GM12878 (cell line): ENCODE data around the gene IER5. TPM values are rescaled to one million over a fixed set of nuclear protein-coding genes. Genes with fewer than 3 reads are reported as not detected.
A peak's percentile ranks its signal among the peaks of the same experiment; 100 is the strongest.

Source experiments
- ATAC-seq: fragments of 200-7000 bp; cut with Tn5 transposase; 3 replicates; pipeline ENCODE4 v1.9.1; 2020; ENCODE audit warnings: mild to moderate bottlenecking, moderate library complexity
- BruUV-seq: library from RNA; stranded (reverse); fragments of 400-500 nt; replicated peaks from 2 replicates; lab custom pipeline; 2021; lab: Mats Ljungman, UMichigan
- CTCF ChIA-PET: fragments of 300-600 bp; sonication (Branson Sonifier 250); formaldehyde crosslinking; extraction: SDS; loops from one replicate; lab custom pipeline; 2021; ENCODE audit warnings: inconsistent platforms; lab: Yijun Ruan, JAX
- POLR2A ChIA-PET: fragments of 350-600 bp; formaldehyde crosslinking; extraction: SDS; loops from one replicate; lab custom pipeline; 2021; ENCODE audit warnings: inconsistent platforms; lab: Charles Lee
- RAD21 ChIA-PET: fragments of 300-600 bp; sonication (Branson Sonifier 250); formaldehyde crosslinking; loops from one replicate; lab custom pipeline; 2023; ENCODE audit warnings: antibody characterized with exemption; ENCODE audit not compliant: unreplicated experiment; lab: Charles Lee
- SMC1A ChIA-PET: fragments of 300-600 bp; sonication (Branson Sonifier 250); formaldehyde crosslinking; loops from one replicate; lab custom pipeline; 2023; ENCODE audit not compliant: unreplicated experiment, uncharacterized antibody; lab: Charles Lee
- DNase-seq: peaks from one replicate; pipeline ENCODE4 v3.0.0-alpha.2; 2011; ENCODE audit warnings: low read depth, low spot score
- FAIRE-seq: peaks from 3 replicates; lab custom pipeline; 2011; peaks lifted over from hg19 to GRCh38; lab: Jason Lieb, UNC
- H2AFZ ChIP-seq: 2 replicates; pipeline ENCODE4 v1.6.0; 2011; ENCODE audit warnings: low read depth, low read length, control low read depth; ENCODE audit not compliant: control insufficient read depth
- H3K27ac ChIP-seq: 2 replicates; pipeline ENCODE4 v1.5.1; 2011; ENCODE audit warnings: control low read depth; ENCODE audit not compliant: control insufficient read depth, insufficient read depth
- H3K27me3 ChIP-seq, 2 experiments: replicated peaks in 1 of 2; 2 replicates each; pipeline versions ENCODE4 v1.6.0 to v1.6.1; 2011; ENCODE audit warnings: low read length in 1 of 2; ENCODE audit not compliant: control insufficient read depth in 2 of 2, insufficient read depth in 2 of 2
- H3K36me3 ChIP-seq, 2 experiments: 2 replicates each; pipeline ENCODE4 v1.5.1; 2011; ENCODE audit warnings: low read length in 1 of 2; ENCODE audit not compliant: control insufficient read depth in 2 of 2, insufficient read depth in 2 of 2
- H3K4me1 ChIP-seq: 2 replicates; pipeline ENCODE4 v1.6.1; 2011; ENCODE audit warnings: mild to moderate bottlenecking, low read length, moderate library complexity, mixed read lengths; ENCODE audit not compliant: control insufficient read depth, insufficient read depth
- H3K4me2 ChIP-seq: 2 replicates; pipeline ENCODE4 v1.6.0; 2011; ENCODE audit warnings: control low read depth; ENCODE audit not compliant: control insufficient read depth, insufficient read depth
- H3K4me3 ChIP-seq: fragments of 200-600 bp; sonication (generic); 2 replicates; pipeline ENCODE4 v1.5.1; 2016
- H3K79me2 ChIP-seq: 2 replicates; pipeline ENCODE4 v1.6.0; 2011; ENCODE audit warnings: low read length; ENCODE audit not compliant: control insufficient read depth, insufficient read depth
- H3K9ac ChIP-seq: 2 replicates; pipeline ENCODE4 v1.8.0; 2011; ENCODE audit warnings: low read length, control low read depth, mixed read lengths; ENCODE audit not compliant: control insufficient read depth, insufficient read depth
- H3K9me3 ChIP-seq: replicated peaks from 3 replicates; pipeline ENCODE4 v1.5.1; 2011; ENCODE audit warnings: mild to moderate bottlenecking, low read length; ENCODE audit not compliant: control insufficient read depth, insufficient read depth
- H4K20me1 ChIP-seq: 2 replicates; pipeline ENCODE4 v1.6.0; 2011; ENCODE audit not compliant: control insufficient read depth, insufficient read depth
- CBX5 ChIP-seq: sonication (generic); IDR thresholded peaks from 2 replicates; pipeline ENCODE4 v1.6.1; 2016; ENCODE audit warnings: low read depth, moderate library complexity, mild to moderate bottlenecking, inconsistent platforms
- ESRRA ChIP-seq: IDR thresholded peaks from 2 replicates; pipeline ENCODE4 v1.6.1; 2012; ENCODE audit warnings: mild to moderate bottlenecking, low read length, improper control_type of control experiment
- FOXK2 ChIP-seq: fragments of 450-650 bp; IDR thresholded peaks from 2 replicates; pipeline ENCODE4 v1.6.1; 2017; ENCODE audit warnings: mild to moderate bottlenecking, moderate library complexity
- MTA3 ChIP-seq: IDR thresholded peaks from 2 replicates; pipeline ENCODE4 v1.6.1; 2012; ENCODE audit warnings: low read length, inconsistent platforms, borderline replicate concordance
- MYB ChIP-seq: fragments of 150-350 bp; IDR thresholded peaks from 2 replicates; pipeline ENCODE4 v1.6.1; 2014; ENCODE audit warnings: mild to moderate bottlenecking, low read depth, low read length, borderline replicate concordance
- MYC ChIP-seq: IDR thresholded peaks from 2 replicates; pipeline ENCODE4 v1.6.1; 2011; ENCODE audit warnings: mild to moderate bottlenecking, low read length, moderate library complexity, inconsistent platforms; ENCODE audit not compliant: insufficient read depth, insufficient replicate concordance, insufficient read length, severe bottlenecking
- NRF1 ChIP-seq: conservative IDR thresholded peaks from 2 replicates; pipeline ENCODE4 v1.6.1; 2011; ENCODE audit warnings: mild to moderate bottlenecking, low read depth, low read length, improper control_type of control experiment
- PAX5 ChIP-seq: IDR thresholded peaks from 2 replicates; pipeline ENCODE4 v1.6.1; 2011; ENCODE audit warnings: low read depth, low read length, borderline replicate concordance
- POLR2AphosphoS5 ChIP-seq: IDR thresholded peaks from 2 replicates; pipeline ENCODE4 v1.6.1; 2011; ENCODE audit warnings: mild to moderate bottlenecking, low read length, inconsistent platforms
- SMAD5 ChIP-seq: IDR thresholded peaks from 2 replicates; pipeline ENCODE4 v1.6.1; 2016; ENCODE audit warnings: antibody characterized with exemption, low read depth
- SMC3 ChIP-seq: IDR thresholded peaks from 2 replicates; pipeline ENCODE4 v1.6.1; 2011; ENCODE audit warnings: low read length, improper control_type of control experiment, borderline replicate concordance
- SP1 ChIP-seq: IDR thresholded peaks from one replicate; pipeline ENCODE4 v1.6.1; 2011; ENCODE audit warnings: low read depth, low read length
- TARDBP ChIP-seq: IDR thresholded peaks from 2 replicates; pipeline ENCODE4 v1.6.1; 2016; ENCODE audit warnings: borderline replicate concordance
- YY1 ChIP-seq: IDR thresholded peaks from 2 replicates; pipeline ENCODE4 v1.6.1; 2011; ENCODE audit warnings: low read depth, mild to moderate bottlenecking, low read length
- WGBS: methylation state at CpG from one replicate; pipeline ENCODE4 v1.1.6; 2016; ENCODE audit warnings: low lambda C conversion rate; ENCODE audit not compliant: insufficient replicate concordance, insufficient coverage; ENCODE audit errors: missing lambda C conversion rate; 5-methylcytosine and 5-hydroxymethylcytosine counted together
- in situ Hi-C: fragments of 300-500 bp; cut with MboI; formaldehyde crosslinking; loops from 9 replicates; pipeline ENCODE4 v1.14.3; 2018; ENCODE audit warnings: mixed read lengths
- intact Hi-C: fragments of 100-400 bp; cut with micrococcal nuclease; formaldehyde crosslinking; loops from one replicate; pipeline ENCODE4 v1.14.2; 2022; ENCODE audit not compliant: unreplicated experiment
- polyA plus RNA-seq, 11 experiments: library from polyadenylated mRNA; depleted of rRNA in 4 of 11; unstranded in 6 of 11; stranded (reverse) in 5 of 11; fragments of >200 nt; fragmentation: Nextera tagmentation in 4 of 11; fragmentation: Illumina TruSeq in 1 of 11; extraction: Ambion mirVana in 4 of 11; extraction: Trizol in 1 of 11; gene quantifications; 1 replicate in 1 of 11; 2 replicates in 10 of 11; pipeline versions ENCODE4 v1.2.1 to v1.2.3, GENCODE V29; 2011 to 2016; ENCODE audit warnings: inconsistent platforms in 2 of 11, missing spikeins in 2 of 11, low read depth in 1 of 11
- total RNA-seq, 4 experiments: library from RNA; depleted of rRNA in 3 of 4; stranded (reverse); fragments of >200 nt in 3 of 4; fragmentation: Illumina TruSeq in 1 of 4; extraction: Trizol in 1 of 4; gene quantifications; 2 replicates each; pipeline versions ENCODE4 v1.2.1 to v1.2.3, GENCODE V29; 2013 to 2021
- TF ChIP-seq, protein P1 (sequence below): IDR thresholded peaks from 2 replicates; pipeline ENCODE4 v1.6.1; 2012; ENCODE audit warnings: low read depth, low read length, improper control_type of control experiment
- TF ChIP-seq, protein P2 (sequence below): IDR thresholded peaks from 2 replicates; pipeline ENCODE4 v1.6.1; 2012; ENCODE audit warnings: mild to moderate bottlenecking, low read depth, low read length
- TF ChIP-seq, protein P3 (sequence below): IDR thresholded peaks from 2 replicates; pipeline ENCODE4 v1.6.1; 2011; ENCODE audit warnings: low read depth, low read length, improper control_type of control experiment, borderline replicate concordance

Gene IER5
- total and polyA plus RNA-seq, 10 of the 15 experiments (the other 5 are each of a cell fraction or from before 2014, with no cell fraction given) = 4.3 to 75.2 (median 30.5) TPM

DNA sequence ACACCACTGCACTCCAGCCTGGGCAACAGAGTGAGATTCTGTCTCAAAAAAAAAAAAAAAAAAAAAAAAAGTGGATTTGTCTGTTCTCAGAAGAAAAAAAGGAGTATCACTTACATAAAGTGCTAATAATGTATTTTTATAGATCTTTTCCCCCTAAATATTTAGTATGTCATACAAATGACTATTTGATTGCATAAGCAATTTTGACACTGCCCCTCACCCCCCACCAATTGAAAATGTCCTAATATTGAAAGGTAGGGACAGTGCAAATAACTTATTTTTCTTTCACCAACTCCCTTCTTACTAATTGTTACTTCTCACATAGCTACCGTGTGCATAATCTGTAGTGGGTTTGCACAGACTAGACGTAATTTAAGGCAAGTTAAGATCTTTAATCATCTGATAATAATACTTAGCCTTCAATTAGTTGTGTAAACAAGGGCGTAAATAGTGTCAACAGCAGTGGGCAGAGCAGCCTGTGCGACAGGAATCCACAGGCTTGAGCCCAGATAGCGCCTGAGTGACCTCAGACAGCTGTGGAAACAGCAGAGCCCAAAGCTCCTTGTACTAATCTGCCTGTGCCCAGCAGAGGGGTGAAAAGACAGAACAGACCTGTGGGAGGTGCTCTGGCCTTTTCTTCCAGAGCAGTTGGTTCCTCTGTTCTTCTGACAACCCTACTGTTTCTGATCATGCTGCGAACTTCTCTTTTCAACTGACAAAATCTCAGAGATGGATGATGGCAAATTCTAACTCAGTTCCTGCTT is 4.5 kb upstream of the IER5 start:
- H3K4me1 ChIP-seq = peaks cover 23% of the 10 kb centered on the region
- H3K79me2 ChIP-seq = peaks cover 16% of the 10 kb centered on the region
- ChIA-PET RAD21 (interaction anchor here (0.6 to 26.9 kb wide), 17 partner anchors 13 to 202 kb away, joined by 3 to 966 read pairs (median 13); partner anchors contain the start of gene MR1), SMC1A (interaction anchor here (0.6 to 39.2 kb wide), 24 partner anchors 8 to 211 kb away, joined by 3 to 1399 read pairs (median 6); partner anchors contain the start of gene MR1), CTCF (interaction anchor here (0.6 to 38.4 kb wide), 25 partner anchors 8 to 342 kb away, joined by 3 to 1067 read pairs (median 4); no protein-coding TSS in a partner anchor), POLR2A (interaction anchor here (0.6 to 10.4 kb wide), 8 partner anchors 8 to 202 kb away, joined by 3 to 142 read pairs (median 4); no protein-coding TSS in a partner anchor)
- no peaks in the 10 kb centered on the region for H3K27me3 ChIP-seq
- no peaks in the 10 kb centered on the region for H3K9me3 ChIP-seq
- BruUV-seq = no TSS peak
- WGBS = 47% methylated on average over 6 of the region's 6 CpGs
- in situ Hi-C loops (no loop called here), intact Hi-C loops (loop anchor here (1.0 to 10.0 kb wide), 3 partner anchors 58 to 851 kb away; no protein-coding TSS in a partner anchor)
- no peaks in the 10 kb centered on the region for H3K36me3 ChIP-seq
- no peak overlapping the region for H3K27ac ChIP-seq
- H3K9ac ChIP-seq = no peak overlapping the region
- H4K20me1 ChIP-seq = no peaks in the 10 kb centered on the region
- DNase-seq (no peak), ATAC-seq (peak; percentile 67), FAIRE-seq (no peak)
- H3K4me2 ChIP-seq = no peak overlapping the region
- peak overlapping the region; percentile 61 for H2AFZ ChIP-seq
- no peak overlapping the region for H3K4me3 ChIP-seq
- TF ChIP-seq FOXK2 (no peak), NRF1 (no peak), SMC3 (peak; percentile 91), TARDBP (no peak), SMAD5 (no peak), CBX5 (no peak), ESRRA (no peak), MTA3 (no peak), SP1 (no peak), POLR2AphosphoS5 (no peak), MYC (no peak), MYB (no peak), YY1 (peak; percentile 60; the same call in 1 of the 2 replicates), PAX5 (no peak)
- TF ChIP-seq, protein P1, sequence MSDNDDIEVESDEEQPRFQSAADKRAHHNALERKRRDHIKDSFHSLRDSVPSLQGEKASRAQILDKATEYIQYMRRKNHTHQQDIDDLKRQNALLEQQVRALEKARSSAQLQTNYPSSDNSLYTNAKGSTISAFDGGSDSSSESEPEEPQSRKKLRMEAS = no peak
- TF ChIP-seq, protein P2, sequence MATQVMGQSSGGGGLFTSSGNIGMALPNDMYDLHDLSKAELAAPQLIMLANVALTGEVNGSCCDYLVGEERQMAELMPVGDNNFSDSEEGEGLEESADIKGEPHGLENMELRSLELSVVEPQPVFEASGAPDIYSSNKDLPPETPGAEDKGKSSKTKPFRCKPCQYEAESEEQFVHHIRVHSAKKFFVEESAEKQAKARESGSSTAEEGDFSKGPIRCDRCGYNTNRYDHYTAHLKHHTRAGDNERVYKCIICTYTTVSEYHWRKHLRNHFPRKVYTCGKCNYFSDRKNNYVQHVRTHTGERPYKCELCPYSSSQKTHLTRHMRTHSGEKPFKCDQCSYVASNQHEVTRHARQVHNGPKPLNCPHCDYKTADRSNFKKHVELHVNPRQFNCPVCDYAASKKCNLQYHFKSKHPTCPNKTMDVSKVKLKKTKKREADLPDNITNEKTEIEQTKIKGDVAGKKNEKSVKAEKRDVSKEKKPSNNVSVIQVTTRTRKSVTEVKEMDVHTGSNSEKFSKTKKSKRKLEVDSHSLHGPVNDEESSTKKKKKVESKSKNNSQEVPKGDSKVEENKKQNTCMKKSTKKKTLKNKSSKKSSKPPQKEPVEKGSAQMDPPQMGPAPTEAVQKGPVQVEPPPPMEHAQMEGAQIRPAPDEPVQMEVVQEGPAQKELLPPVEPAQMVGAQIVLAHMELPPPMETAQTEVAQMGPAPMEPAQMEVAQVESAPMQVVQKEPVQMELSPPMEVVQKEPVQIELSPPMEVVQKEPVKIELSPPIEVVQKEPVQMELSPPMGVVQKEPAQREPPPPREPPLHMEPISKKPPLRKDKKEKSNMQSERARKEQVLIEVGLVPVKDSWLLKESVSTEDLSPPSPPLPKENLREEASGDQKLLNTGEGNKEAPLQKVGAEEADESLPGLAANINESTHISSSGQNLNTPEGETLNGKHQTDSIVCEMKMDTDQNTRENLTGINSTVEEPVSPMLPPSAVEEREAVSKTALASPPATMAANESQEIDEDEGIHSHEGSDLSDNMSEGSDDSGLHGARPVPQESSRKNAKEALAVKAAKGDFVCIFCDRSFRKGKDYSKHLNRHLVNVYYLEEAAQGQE = no peak
- TF ChIP-seq, protein P3, sequence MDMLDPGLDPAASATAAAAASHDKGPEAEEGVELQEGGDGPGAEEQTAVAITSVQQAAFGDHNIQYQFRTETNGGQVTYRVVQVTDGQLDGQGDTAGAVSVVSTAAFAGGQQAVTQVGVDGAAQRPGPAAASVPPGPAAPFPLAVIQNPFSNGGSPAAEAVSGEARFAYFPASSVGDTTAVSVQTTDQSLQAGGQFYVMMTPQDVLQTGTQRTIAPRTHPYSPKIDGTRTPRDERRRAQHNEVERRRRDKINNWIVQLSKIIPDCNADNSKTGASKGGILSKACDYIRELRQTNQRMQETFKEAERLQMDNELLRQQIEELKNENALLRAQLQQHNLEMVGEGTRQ = no peak
